ENCODE measurements around the gene MAP1B. TPM values are rescaled to one million over a fixed set of nuclear protein-coding genes. Genes with fewer than 3 reads are reported as not detected.
"Not testable (repeated sequence)": the region's sequence is repeated elsewhere in the genome, so short reads cannot be mapped to it uniquely, and the experiment has no call there.

MAP1B gene
- under 1 TPM; 0.13 to 0.40 TPM for total RNA-seq

DNA sequence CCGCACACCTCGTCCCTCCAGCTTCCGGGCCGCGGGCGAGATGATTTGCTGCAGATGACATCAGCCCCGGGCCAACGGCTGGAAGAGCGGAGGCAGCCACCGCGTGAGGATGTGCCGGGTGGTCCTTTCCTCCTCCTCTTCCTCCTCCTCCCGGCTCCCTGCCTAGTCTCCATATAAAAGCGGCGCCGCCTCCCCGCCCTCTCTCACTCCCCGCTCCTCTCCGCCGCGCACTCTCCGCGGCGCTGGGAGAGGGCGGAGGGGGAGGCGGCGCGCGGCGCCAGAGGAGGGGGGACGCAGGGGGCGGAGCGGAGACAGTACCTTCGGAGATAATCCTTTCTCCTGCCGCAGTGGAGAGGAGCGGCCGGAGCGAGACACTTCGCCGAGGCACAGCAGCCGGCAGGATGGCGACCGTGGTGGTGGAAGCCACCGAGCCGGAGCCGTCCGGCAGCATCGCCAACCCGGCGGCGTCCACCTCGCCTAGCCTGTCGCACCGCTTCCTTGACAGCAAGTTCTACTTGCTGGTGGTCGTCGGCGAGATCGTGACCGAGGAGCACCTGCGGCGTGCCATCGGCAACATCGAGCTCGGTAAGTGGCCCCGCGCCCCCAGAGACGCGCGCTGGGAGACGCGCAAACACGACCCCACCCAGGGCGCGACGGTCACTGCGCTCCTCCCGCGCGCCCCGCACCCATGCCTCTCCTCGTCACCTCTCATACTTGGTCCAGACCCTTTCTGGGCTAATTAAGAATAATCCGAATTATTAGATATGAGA, at the start of gene MAP1B:
TSS of gene MAP1B (plus strand) at position 345 of the 770 bp plus-strand sequence. CDS start at position 402, 57 bp downstream.
- POLR2A ChIA-PET = no interaction called here
- CTCF ChIA-PET = no interaction called here

DNA sequence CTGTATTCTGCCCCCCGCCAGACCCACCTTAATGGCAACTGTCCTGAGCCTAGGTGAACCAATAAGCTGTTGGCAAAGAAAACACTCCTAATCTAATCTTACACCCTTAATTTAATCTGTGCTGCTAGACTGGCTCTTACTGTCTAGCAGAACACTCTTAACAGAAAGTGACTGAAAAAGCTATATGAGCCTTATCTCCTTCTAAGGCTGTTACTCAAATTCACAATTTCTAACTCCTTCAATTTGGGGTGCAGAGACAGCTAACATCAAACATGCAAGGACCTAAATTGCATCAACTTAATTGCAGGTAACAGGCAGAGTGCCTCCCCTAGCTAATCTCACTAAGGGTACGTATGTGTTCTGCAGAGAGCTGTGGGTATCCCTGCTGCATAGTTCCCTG, 49.5 kb upstream of the MAP1B start:
- ChIA-PET POLR2A (no interaction called here), CTCF (no interaction called here)

DNA sequence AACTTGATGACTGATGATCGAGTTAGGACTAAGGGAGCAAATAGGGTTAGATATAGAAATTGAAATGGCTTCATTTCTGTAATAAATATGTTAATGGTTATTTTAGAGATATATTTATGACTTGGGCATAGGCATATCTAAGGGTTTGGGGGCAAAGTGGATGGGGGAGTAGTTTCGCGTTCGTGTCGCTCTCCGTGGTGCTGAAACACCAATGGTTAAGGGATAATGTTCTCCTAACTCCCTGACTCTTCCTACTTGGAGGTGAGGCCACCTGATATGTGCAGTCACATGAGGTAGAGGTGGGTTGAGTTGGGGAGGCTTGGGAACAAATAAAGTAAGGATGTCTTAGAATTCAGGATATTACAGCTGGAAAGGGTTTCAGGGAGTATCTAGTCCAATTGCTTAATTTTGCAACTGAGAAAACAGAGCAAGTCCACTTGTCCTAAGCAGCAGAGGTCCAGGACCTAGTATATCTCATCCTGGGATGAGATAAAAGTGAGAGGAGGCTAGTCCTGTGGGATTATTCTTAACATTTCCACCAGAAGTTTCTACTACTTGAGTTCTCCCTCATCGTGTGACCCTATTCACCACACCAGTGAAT, 44.0 kb upstream of the MAP1B start:
- CTCF ChIA-PET = no interaction called here

DNA sequence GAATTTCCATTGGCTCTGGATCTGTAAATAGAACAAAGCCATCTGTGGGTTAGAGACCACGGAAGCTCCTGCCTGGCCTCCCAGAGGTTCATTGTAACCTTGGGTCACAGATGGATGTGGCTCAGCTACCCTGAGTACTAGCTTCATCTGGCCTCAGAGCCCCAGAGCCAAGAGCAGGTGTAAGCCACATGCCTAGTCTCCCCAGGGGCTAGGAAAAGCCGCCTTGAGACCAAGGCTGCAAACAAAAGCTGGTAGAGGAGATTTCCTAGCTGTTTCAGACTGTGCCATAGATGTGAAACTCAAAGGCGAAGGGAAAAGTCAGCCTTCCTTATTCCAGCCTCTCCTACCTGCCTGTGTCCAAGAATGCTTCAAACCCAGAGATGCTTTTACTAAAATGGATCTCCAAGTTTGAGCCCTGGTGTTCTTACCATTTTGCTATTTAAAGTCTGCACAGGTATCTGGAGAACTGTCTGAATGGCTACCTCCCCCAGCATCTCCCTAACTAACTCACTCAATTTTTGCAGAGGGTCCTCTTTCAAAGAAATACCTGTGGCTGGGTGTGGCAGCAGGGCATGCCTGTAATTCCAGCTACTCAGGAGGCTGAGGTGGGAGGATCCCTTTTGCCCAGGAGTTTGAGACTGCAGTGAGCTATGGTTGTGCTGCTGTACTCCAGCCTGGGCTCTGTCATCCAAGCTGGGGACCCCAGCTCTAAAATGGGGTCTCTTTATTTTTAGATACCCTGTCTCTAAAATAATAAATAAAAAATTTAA, 42.3 kb upstream of the MAP1B start:
- POLR2A ChIA-PET = no interaction called here
- CTCF ChIA-PET = no interaction called here

More for the DNA sequence above, 44.0 kb upstream of the MAP1B start:
- POLR2A ChIA-PET = no interaction called here

DNA sequence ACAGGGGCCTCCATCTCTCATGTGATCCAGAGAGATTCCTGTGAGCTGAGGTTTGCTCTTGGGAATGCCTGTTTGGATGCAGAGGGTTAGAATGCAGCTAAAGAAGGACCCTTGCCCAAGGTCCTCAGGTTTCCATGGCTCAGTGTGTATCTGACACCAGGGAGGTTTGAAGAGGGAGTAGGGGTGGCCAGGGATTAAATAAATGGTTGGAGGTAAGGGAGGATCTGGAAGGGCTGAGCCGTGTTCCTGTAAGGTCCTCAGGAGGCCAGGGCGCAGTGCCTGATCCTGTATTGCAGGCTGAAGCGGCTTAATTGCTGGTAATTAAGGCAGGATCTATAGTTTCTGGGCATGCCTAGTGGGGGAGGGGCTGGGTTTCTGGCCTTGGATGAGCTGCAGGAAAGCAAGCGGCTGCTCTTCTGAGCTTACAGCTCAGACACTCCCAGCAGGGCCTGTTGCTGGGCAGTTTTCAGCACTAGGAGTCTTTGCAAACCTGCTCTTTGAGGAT, 41.5 kb upstream of the MAP1B start:
- CTCF ChIA-PET = no interaction called here

DNA sequence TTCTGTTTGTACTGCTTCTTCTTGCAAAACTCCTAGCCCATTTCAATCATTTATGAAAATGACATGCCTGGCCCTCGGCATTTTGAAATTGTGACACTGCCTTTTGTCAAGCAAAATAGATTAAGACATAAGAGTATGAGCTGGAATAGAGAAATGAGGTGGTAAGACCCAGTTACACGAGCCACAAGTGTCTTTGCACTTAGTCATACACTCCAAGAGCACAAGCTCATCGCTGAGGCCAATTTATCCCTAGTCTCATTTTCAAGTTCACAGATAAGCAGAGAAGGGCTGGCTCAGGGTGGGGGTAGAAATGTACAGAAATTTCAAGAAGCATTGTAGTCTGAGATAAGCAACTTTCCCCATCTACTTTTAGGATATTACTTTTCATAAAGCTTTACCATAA, 40.6 kb upstream of the MAP1B start:
- ChIA-PET POLR2A (no interaction called here), CTCF (no interaction called here)

More for the DNA sequence above, 41.5 kb upstream of the MAP1B start:
- POLR2A ChIA-PET = no interaction called here

DNA sequence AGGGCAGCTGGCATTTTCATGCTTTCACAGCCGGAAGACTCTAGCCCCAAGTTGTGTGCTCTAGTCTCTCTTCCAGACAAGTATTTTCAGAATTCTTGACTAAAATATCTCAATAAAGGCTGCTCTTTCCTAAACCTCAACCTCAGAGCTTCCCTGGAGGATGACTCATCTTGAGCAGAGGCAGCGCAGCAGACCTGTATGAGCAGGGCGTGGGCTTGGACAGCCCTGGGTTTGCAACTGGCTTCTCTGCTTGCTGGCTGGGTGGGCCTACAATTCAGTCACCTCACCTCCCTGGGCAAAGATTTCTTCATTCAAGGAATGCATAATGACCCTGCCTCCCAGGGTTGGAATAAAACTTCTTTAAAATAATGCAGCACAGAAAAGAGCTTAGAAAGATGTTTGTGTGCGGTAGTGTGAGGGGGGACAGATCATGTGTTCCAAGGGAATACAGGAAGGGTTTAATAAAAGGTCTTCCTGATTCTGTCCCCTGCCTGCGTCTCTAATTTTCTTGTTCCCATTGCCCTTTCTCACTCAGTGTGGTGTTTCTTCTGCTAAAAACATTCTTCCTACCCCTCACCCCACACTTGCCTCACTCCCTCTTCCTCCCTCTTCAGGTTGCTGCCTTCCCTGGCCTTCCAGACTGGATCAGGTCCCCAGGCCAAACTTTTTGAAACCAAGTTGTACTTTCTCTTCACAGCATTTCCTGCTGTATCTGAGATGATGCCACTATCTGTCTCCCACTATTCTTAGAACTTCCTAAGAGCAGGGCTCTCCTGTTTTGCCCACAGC, 39.4 kb upstream of the MAP1B start:
- CTCF ChIA-PET = no interaction called here
- POLR2A ChIA-PET = no interaction called here

DNA sequence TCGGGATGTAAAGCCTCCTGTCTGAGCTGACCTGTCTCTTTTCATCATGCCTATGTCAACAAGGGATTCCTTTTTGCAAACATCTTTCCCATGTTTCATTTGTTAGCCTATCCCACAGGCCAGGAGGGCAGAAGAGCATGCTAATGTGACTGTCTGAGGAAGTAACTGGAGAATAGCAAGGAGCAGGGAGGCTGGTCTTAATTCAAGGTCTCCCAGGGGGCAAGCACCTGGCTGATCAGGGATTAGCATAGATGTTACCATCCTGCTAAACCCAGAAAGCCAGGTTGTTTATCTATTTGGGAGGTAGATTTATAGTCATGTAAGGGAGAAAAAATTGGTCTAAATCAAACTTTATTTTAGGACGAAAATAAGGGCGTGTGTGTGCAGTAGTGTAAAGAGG, 36.7 kb upstream of the MAP1B start:
- POLR2A ChIA-PET = no interaction called here
- CTCF ChIA-PET = no interaction called here

DNA sequence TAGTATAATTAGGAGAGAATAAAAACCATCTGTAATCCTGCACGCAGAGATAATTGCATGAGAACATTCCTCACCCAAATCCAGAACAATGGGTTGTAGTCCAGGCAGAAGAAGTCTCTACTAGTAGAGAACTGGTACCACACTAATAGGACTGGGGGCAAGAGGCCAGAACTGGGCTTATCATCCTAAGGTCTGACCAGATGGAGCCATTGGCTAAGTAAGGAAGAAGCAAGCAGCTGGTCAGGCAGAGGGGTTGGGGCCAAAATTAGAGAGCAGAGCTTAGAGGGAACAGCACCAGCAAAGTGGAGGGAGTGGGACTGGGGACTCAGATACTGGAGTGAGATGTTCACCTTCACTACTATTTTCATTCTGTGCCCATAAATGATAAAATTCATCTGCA, 35.4 kb upstream of the MAP1B start:
- CTCF ChIA-PET = no interaction called here
- POLR2A ChIA-PET = no interaction called here

DNA sequence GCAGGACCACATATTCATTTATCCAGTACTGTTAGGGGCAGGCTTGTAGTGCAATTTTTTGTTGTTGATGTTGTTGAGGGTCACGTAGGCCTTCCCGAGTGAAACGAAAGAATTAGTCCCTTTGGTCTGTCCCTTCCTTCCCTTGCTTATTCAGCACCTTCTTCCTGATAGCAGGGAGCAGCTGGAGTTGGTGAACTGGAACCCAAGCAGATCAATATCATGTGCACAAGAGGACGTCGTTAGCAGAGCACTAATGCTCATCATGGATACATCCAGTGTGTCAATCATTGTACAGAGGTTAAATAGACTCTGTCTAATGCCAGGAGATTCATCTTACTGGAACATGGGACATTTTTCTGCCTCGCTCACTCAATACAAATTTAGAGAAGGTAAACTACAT, 33.0 kb upstream of the MAP1B start:
- CTCF ChIA-PET = no interaction called here
- POLR2A ChIA-PET = no interaction called here

DNA sequence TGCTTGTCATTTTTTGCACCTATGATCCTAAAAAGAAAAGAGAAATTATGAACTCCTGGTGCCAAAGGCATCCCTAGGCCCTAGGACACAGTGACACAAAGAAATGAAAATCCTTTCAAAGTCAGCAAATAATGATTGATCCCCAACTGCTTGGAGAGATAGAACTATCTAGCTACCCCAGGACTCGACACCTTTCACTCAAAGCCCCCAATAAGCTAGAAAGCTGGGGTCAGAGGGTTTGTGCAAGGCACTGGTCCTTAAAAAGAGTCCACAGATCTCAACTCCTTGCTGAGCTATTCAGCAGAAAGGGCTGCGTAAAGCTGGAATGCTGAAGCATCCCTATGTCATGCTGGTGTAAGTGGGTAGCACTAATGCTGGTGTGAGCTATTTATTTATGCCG, 31.8 kb upstream of the MAP1B start:
- ChIA-PET CTCF (no interaction called here), POLR2A (no interaction called here)

DNA sequence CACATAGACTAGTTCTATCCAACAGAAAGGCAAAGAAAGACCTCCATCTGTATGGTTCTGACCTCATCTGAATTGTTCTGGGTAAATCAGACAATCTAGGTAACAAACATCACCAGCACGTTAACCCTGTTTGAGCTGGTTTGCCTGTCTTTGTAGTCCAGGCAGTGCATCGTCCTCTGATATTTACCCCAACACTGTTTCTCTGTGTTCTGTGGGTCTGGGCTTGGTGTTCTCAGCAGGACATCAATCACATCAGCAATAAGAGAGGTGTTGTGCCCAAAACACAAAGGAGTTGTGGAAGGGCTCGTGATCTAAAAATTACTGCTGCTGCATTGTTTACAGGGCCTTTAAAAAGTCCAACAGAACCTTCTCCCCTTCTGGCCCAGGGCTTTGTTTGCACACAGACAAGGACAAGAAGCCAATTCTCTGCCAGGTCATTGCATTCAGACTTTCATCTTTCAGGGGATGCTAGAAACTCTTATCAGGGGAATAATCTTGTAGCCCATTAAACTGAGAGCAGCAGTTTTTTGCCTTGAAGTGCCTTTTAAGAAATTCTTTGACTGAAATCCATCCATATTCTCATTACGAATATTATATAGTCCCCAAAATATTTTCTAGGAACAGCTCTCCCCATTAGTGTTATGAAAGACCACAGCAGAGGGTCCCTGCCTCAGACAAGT, 30.5 kb upstream of the MAP1B start:
- POLR2A ChIA-PET = no interaction called here

DNA sequence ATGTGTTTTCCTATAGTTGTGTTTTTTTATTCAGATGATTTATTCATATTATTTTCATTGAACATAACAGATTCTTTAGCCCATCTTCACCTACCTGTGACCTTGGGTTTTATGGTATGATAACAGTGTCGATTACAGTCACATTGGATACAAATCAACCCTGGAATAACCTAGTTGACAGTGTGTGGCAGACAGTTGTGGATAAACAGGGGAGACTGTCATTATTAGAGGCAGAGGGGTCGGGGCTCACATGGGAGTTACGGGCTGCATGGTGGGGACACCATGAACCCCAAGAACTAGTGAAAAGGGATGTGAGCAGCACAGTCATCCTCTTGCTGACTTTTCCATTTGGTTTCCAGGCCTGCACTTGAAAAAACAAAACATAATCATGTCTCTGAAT, 29.9 kb upstream of the MAP1B start:
- CTCF ChIA-PET = no interaction called here
- POLR2A ChIA-PET = no interaction called here

More for the DNA sequence above, 30.5 kb upstream of the MAP1B start:
- CTCF ChIA-PET = interaction anchor here (0.6 kb wide), 1 partner anchor 30 kb away, joined by 3 read pairs; no protein-coding TSS in a partner anchor

DNA sequence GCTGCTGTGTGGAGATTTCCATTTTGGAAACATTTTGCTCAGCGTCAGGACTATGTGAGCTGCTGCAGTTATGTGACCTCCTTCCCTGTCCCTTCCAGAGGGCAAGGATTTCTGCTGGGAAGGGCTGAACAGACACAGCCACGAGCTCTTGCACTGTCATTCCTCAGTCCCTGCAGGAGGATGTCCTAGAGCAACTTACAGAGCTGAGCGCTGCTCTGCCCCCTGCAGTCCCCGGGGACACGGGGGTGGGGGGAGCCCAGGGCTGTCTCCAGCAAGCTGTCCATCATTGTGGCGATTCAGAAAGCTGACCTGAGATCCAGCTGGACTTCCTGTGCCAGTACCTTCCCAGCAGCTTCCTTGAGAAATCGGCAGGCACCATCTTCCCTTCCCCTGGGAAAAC, 28.0 kb upstream of the MAP1B start:
- ChIA-PET CTCF (no interaction called here), POLR2A (no interaction called here)

DNA sequence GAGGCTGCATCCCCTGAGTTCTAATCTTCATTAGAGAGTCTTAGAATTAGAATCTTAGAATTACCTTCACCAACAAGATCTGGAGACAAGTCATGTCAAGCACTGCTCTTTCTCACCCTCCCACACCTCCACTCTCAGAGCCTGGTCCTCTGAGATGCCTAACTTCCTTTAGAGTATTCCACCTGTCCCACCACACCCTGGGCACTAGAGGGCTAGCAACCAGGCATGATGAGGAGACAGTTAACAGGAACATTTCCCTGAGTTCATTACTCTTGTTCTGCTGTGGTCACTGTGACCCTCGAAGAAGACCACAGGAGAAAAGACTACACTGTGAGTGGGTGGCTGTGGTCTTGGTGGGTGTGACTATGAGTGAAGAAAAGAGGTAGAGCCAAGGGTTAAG, 25.2 kb upstream of the MAP1B start:
- CTCF ChIA-PET = no interaction called here
- POLR2A ChIA-PET = no interaction called here

DNA sequence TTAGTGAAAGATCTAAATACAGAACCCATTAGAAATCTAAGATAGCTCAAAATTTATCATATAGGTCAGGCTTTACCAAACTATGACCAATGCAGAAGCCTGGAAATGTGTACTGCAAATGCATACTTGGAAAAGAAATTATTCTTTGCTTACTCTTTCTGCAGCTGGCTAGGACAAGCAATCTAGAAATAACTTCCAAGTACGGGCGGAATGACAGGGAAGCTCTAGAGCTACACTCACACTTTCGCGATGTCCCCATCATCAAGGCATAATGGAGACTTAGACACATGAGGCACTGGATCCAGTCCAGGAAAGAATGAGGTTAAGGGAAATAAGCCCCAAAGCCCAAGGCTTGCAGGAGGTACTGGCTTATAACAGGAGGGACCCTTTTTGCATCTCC, 22.4 kb upstream of the MAP1B start:
- CTCF ChIA-PET = no interaction called here
- POLR2A ChIA-PET = no interaction called here

DNA sequence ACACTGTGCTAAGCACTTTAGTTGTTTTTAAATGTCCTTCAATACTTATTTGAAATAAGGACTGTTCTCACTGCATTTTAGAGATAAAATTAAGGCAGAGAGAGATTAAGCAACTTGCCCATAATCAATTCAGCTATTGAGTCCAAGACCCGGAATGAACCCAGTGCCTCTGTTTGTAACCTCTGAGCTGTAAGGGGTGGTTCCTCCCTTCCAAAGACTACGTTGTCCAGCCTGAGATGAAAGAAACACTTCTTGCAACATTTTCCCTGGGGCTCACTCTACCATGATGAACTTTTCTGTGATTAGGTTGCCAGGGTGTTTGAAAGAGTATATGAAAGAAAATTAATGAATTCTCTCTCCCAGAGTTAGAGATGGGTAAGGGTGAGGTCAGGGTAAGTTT, 22.0 kb upstream of the MAP1B start:
- ChIA-PET CTCF (no interaction called here), POLR2A (no interaction called here)

DNA sequence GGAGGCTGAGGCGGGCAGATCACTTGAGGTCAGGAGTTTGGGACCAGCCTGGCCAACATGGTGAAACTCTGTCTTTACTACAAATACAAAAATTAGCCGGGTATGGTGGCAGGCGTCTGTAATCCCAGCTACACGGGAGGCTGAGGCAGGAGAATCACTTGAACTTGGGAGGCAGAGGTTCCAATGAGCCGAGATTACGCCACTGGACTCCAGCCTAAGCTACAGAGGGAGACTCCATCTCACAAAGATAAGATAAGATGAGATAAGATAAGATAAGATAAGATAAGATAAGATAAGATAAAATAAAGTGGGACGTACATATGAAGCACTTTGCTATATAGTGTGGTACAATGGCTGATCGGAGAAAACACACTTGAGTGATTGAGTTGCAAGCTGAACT, 17.6 kb upstream of the MAP1B start:
- POLR2A ChIA-PET, CTCF ChIA-PET: not testable (repeated sequence)

DNA sequence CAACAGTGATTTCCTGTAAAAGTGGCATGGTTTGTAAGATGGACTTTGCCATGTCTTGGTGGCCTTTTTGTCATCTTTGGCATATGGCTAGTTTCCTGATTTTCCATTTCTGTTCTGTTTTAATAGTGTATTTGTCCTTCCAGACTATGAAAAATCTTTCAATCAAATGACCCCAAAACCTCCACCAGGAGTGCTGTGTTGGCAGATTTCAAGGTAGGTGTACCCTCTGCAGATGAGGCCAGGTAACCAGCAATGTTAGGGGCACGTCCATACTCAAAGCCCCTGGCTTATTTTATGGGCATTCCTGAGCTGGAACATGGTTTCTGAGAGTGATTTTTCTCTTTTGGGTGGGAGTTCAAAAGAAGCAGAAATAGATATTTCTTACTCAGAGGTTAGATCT, 15.2 kb upstream of the MAP1B start:
- CTCF ChIA-PET = no interaction called here
- POLR2A ChIA-PET = no interaction called here

DNA sequence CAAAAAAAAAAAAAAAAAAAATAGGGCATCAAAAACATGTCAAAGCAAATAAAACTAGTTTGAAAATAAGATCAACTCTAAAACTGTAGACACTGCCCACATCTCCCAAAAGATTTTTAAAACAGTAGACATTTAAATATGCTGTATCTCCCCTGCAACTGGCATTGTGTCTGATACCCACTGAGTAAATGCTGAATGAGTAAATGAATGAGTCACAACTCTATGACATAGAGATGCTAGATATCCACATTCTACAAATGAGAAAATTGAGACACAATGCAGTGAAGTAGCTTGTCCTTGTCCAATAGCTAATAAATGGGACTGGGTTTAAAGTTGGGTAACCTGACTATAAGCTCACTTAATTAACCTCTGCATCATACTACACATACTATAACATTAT, 14.1 kb upstream of the MAP1B start:
- ChIA-PET POLR2A (interaction anchor here (0.7 kb wide), 1 partner anchor 141 kb away, joined by 3 read pairs; no protein-coding TSS in a partner anchor), CTCF (interaction anchor here (0.7 kb wide), 1 partner anchor 11 kb away, joined by 4 read pairs; no protein-coding TSS in a partner anchor)

Data from activated CD8-positive, alpha-beta memory T cell treated with anti-CD3 and anti-CD28 coated beads for 36 hours (primary cell).